IPS DF 6.9 (cell line): Measurements from ENCODE around the gene ACOT13.
"Not testable (repeated sequence)": the region's sequence is repeated elsewhere in the genome, so short reads cannot be mapped to it uniquely, and the experiment has no call there.

Experiments used
- DNase-seq: peaks from one replicate; pipeline ENCODE4 v3.0.0-alpha.2; 2013; ENCODE audit warnings: low read depth, low spot score
- H3K27ac ChIP-seq: one replicate; pipeline ENCODE4 v1.5.1; 2013; ENCODE audit warnings: low read length, control low read depth
- H3K27me3 ChIP-seq: 2 replicates; pipeline ENCODE4 v1.6.1; 2013; ENCODE audit warnings: mild to moderate bottlenecking, low read length; ENCODE audit not compliant: control insufficient read depth, insufficient read depth
- H3K36me3 ChIP-seq: 2 replicates; pipeline ENCODE4 v1.6.1; 2013; ENCODE audit warnings: low read length; ENCODE audit not compliant: control insufficient read depth, insufficient read depth
- H3K4me1 ChIP-seq: 2 replicates; pipeline ENCODE4 v1.6.1; 2013; ENCODE audit warnings: low read length; ENCODE audit not compliant: control insufficient read depth, insufficient read depth
- H3K4me3 ChIP-seq: 2 replicates; pipeline ENCODE4 v1.5.1; 2013; ENCODE audit warnings: mild to moderate bottlenecking, low read length
- H3K9me3 ChIP-seq: 2 replicates; pipeline ENCODE4 v1.6.1; 2013; ENCODE audit warnings: low read length, inconsistent platforms; ENCODE audit not compliant: control insufficient read depth, insufficient read depth
- WGBS: extraction: QIAGEN DNeasy Blood & Tissue Kit; methylation state at CpG from one replicate; pipeline ENCODE4 v1.1.7; 2013; ENCODE audit warnings: mixed read lengths, missing lambda C conversion rate; ENCODE audit not compliant: insufficient read length, insufficient coverage; 5-methylcytosine and 5-hydroxymethylcytosine counted together

ACOT13 gene

DNA sequence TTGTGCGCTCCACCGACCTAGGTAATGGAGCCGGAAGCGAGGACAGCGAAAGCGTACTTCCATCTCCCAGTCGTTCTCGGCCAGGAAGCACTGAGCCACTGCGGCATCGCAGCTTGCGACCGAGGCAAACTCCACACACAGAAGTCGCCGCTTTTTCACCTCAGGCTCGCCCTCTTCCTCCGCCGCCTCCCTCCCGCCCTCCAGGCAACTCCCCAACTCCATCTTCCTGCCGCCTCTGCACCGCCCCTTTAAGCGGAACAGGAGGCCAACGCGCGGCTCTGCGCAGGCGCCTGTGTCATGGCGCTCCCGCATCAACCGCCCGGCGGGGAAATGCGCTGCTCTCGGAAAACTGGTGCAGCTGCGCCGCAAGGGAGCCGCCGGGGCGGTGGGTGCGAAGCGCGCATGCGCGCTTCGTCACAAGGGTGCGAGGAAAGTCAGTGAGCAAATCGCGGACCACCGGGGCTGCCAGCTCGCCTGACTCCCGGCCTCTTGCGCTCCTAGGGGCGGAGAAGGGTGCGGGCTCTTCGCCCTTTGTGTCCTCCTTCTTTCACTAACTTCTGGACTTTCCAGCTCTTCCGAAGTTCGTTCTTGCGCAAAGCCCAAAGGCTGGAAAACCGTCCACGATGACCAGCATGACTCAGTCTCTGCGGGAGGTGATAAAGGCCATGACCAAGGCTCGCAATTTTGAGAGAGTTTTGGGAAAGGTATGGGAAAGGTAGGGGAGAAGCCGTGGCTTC is at the start of gene ACOT13, which contains the start of gene TDP2:
TSS of gene ACOT13 (plus strand) at position 437 of the 737 bp plus-strand sequence. CDS start at position 624, 187 bp downstream.
TSS of gene TDP2 (minus strand) at position 259 of the 737 bp plus-strand sequence. CDS start at position 222, 37 bp downstream.
- Histone ChIP-seq H3K36me3 (peaks cover 2% of the 10 kb centered on the region; the same call in 1 of the 2 replicates), H3K9me3 (no peaks in the 10 kb centered on the region; the same call in 1 of the 2 replicates), H3K4me3 (peak within 1 kb of the TSS; percentile 57), H3K27me3 (no peaks in the 10 kb centered on the region), H3K27ac (no peak within 1 kb of the TSS), H3K4me1 (no peaks in the 10 kb centered on the region)
- peak; percentile 92 for DNase-seq
- WGBS: no CpG with 5 or more reads among the region's 62 CpGs

DNA sequence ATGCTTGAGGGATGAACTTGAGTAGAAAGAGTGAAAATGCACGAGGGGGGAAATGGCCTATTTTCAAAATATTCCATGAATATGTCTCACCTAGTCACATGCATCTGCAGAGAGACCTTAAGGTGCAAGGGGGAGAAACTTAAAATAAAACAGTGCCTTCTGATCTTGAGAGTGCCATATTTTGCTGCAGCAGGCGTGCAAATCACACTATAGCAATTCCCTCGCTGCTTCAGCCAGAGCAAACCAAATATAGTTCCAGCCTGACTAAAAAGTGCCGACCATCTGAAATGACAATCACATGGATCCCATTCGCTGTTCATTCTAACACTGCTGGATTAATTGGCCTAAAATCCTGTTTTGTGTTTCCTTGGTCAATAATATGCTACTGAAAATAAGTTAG is 47.2 kb upstream of the ACOT13 start:
- H3K4me3 ChIP-seq: no peak overlapping the region
- no peaks in the 10 kb centered on the region for H3K36me3 ChIP-seq
- H3K27ac ChIP-seq: no peak overlapping the region
- no peaks in the 10 kb centered on the region for H3K9me3 ChIP-seq
- H3K27me3 ChIP-seq: no peaks in the 10 kb centered on the region
- DNase-seq: no peak
- no CpG with 5 or more reads among the region's 5 CpGs for WGBS
- no peaks in the 10 kb centered on the region for H3K4me1 ChIP-seq

DNA sequence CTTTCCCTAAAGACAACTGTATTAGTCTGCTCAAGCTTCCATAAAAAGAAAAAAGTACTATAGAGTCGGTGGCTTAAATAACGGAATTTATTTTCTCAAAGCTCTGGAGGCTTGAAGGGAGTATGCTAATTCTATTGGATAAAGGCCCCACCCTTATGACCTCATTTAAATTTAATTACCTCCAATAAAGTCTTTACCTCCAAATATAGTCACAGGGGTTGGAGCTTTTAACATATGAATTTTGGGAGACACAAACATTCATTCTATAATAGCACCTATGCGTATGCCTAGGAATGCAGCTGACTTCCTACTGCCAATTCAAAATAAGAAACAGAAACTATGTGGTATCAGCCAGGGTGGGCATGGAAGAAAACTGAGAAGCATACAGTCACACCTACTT is 46.2 kb upstream of the ACOT13 start:
- H3K27me3 ChIP-seq: no peaks in the 10 kb centered on the region
- no peaks in the 10 kb centered on the region for H3K9me3 ChIP-seq
- no peaks in the 10 kb centered on the region for H3K36me3 ChIP-seq
- WGBS: no CpG with 5 or more reads among the region's 3 CpGs
- H3K4me1 ChIP-seq: no peaks in the 10 kb centered on the region
- no peak overlapping the region for H3K27ac ChIP-seq
- DNase-seq: no peak
- H3K4me3 ChIP-seq: no peak overlapping the region

DNA sequence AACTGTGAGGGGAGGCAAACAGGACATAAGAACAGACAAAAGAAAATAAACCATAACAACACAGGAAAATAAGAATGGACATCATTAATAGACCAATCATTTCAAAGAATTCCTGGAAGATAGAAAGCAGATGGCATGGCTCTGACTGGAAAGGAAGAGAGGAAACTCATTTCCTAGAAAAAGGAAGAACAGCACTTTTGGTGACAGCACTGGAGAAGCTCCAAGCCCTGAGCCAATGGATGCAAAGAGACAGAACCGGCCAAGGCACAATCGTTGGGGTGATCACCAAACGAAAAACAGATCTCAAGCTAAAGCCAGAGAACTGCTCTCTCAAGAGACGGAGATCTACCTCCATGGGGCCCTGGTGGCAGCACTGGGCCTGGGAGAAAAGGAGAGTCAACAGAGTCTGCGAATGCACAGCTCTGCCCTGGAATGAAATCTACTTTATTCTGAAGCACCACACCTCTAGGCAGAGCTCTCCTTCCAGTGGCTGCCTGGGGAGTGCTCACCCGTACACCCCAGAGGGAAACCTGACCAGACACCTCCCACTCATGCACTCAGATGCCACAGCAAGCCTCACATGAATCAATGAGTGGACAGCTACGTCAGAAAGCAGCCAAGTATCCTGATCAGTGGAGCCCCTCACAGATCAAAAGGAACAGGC is 45.1 kb upstream of the ACOT13 start:
- no peaks in the 10 kb centered on the region for H3K27me3 ChIP-seq
- no peaks in the 10 kb centered on the region for H3K36me3 ChIP-seq
- no peak overlapping the region for H3K4me3 ChIP-seq
- no peak overlapping the region for H3K27ac ChIP-seq
- H3K9me3 ChIP-seq: no peaks in the 10 kb centered on the region
- DNase-seq: no peak
- no CpG with 5 or more reads among the region's 7 CpGs for WGBS
- no peaks in the 10 kb centered on the region for H3K4me1 ChIP-seq

DNA sequence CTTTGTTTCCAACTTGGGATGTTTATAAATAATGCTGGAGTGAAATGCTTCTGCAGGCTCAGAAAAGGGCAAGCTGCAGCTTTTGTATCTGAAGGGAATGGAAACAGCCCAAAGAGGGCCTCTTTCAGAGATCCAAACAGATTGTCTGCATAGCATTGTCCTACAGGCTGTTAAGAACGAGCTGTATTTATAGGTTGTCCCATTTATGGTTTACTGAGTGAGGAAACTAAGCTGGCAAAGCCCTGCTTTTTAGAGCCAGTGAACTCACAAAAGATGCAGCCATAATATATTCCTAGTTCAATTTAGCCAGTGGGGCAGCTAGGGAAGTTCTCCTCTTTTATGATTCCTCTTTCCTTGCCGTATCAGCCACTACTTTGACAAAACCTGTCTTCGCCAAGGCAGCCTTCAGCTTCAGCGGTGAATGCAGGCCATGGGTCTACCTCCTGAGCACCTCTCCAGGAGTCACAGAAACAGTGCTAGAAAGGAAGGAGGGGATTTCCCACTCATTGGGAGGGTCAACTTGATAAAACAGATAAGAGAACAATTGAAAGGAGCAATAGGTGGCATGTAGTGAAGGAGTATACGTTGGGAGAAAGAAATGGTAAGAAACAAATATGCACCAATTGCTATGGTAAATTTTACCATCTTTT is 35.9 kb upstream of the ACOT13 start:
- Histone ChIP-seq H3K27me3 (no peaks in the 10 kb centered on the region), H3K27ac (no peak overlapping the region), H3K36me3 (no peaks in the 10 kb centered on the region), H3K9me3 (no peaks in the 10 kb centered on the region), H3K4me1 (no peaks in the 10 kb centered on the region), H3K4me3 (no peak overlapping the region)
- no peak for DNase-seq
- no CpG with 5 or more reads among the region's 5 CpGs for WGBS

DNA sequence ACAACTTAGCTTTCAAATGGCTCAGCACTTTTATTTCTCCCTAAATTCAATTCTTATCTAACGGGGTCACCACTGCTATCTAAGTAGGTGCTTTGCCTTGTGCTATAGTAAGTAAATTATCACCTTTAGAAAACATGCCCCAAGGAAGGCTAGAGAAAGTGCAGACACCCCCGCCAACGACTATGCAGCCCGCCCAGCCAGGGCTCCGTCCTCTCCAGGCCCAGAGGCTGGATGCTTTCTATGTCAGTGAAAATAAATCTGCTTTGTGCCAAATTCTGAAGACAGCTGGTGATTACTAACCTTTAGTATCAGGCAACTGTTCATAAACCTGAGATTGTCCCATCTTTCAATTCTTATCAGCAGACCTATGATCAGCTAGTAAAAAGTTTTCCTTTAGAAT is 35.2 kb upstream of the ACOT13 start:
- no peak overlapping the region for H3K4me3 ChIP-seq
- DNase-seq: no peak
- H3K27ac ChIP-seq: no peak overlapping the region
- H3K9me3 ChIP-seq: no peaks in the 10 kb centered on the region
- H3K27me3 ChIP-seq: no peaks in the 10 kb centered on the region
- no peaks in the 10 kb centered on the region for H3K4me1 ChIP-seq
- WGBS: no CpG with 5 or more reads among the region's 5 CpGs
- H3K36me3 ChIP-seq: no peaks in the 10 kb centered on the region

DNA sequence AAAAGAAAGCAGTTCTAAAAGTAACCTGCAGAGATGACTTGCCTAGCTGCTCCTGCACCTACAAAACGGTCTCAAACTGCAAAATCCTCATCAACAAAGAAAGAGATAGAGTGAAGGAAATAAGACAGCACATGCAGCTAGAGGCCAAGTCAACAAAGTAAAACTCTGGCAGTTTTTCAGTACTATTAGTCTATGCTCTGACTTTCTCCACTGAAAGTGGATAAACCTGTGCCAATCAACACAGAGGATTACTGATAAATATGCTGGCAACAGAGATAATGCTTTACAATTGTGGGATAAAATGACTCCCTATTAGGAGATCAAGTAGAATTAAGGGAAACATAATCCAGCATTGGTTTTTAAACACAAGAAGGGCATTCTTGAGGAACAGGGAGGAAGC is 34.3 kb upstream of the ACOT13 start:
- Histone ChIP-seq H3K27me3 (no peaks in the 10 kb centered on the region), H3K4me3 (no peak overlapping the region), H3K9me3 (no peaks in the 10 kb centered on the region), H3K27ac (no peak overlapping the region), H3K36me3 (no peaks in the 10 kb centered on the region), H3K4me1 (no peaks in the 10 kb centered on the region)
- no CpG with 5 or more reads among the region's 1 CpG for WGBS
- DNase-seq: no peak

DNA sequence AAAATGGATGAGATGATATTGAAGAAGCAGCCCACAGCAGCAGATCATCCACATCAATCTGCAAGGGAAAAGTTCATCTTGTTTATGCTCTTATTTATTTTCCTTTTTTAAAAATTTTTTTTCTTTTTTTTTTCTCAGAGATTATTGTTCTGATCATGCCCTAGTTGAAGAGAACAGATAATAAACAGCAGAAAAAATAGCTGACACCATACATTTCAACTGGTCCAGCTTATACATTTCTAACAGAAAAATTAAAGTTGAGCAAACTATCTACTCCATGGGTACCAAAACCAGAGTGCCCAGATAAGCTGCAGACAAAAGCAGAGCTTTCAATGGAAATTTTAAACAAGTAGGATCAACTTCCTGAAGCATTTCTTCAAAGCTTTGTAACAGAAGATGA is 30.2 kb upstream of the ACOT13 start:
- no peaks in the 10 kb centered on the region for H3K36me3 ChIP-seq
- no peak for DNase-seq

DNA sequence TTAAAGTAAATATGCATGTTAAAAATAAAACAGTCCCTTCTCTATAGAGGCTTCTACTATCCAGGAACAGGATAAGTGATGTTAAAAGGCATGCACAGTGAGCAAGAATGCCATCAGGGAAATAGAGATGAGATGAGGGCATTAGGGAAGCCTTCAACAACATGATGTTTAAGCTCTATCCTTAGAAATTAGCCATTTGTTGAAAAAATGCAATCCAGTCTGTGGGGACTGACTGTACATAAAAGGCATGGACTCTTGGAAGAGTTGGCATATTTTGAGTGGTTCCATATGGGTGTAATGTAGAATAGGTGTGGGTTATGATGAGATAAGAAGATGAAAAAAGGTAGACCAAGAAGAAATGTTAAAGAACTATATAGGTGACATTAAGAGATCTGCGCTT is 26.7 kb upstream of the ACOT13 start:
- Histone ChIP-seq H3K27me3 (no peaks in the 10 kb centered on the region), H3K36me3 (no peaks in the 10 kb centered on the region), H3K27ac (no peak overlapping the region), H3K4me3 (no peak overlapping the region), H3K9me3 (no peaks in the 10 kb centered on the region), H3K4me1 (no peaks in the 10 kb centered on the region)
- no peak for DNase-seq
- no CpG with 5 or more reads among the region's 1 CpG for WGBS

More for the DNA sequence above, 30.2 kb upstream of the ACOT13 start:
- no peaks in the 10 kb centered on the region for H3K4me1 ChIP-seq
- H3K9me3 ChIP-seq: no peaks in the 10 kb centered on the region
- no peaks in the 10 kb centered on the region for H3K27me3 ChIP-seq
- no peak overlapping the region for H3K4me3 ChIP-seq
- H3K27ac ChIP-seq: no peak overlapping the region

DNA sequence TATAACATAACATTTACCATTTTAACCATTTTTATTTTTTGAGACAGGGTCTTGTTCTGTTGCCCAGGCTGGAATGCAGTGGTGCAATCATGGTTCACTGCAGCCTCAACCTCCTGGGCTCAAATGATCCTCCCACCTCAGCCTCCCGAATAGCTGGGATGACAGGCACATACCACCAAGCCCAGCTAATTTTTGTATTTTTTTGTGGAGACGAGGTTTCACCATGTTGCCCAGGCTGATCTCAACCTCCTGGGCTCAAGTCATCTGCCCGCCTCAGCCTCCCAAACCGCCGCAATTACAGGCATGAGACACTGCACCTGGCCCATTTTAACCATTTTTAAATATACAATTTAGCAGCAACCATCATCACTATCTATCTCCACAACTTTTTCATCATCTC is 26.2 kb upstream of the ACOT13 start:
- H3K9me3 ChIP-seq, H3K4me3 ChIP-seq, H3K36me3 ChIP-seq, H3K4me1 ChIP-seq, DNase-seq, H3K27me3 ChIP-seq, H3K27ac ChIP-seq: not testable (repeated sequence)
- WGBS: no CpG with 5 or more reads among the region's 5 CpGs
